H1 (cell line): Measurements from ENCODE around the gene TNFAIP8L3. TPM values are rescaled to one million over a fixed set of nuclear protein-coding genes. Genes with fewer than 3 reads are reported as not detected.

Experiments used
- CBX5 ChIP-seq: fragments of 300-800, 300-1000 bp; sonication (generic); IDR thresholded peaks from 2 replicates; pipeline ENCODE4 v1.7.1; 2016; ENCODE audit warnings: antibody characterized with exemption, low read length, low read depth
- CTBP2 ChIP-seq: IDR thresholded peaks from 2 replicates; pipeline ENCODE4 v1.7.0; 2011; ENCODE audit warnings: borderline replicate concordance, mild to moderate bottlenecking, moderate library complexity, mixed read lengths, low read length; ENCODE audit not compliant: insufficient read depth, insufficient read length
- HDAC6 ChIP-seq: IDR thresholded peaks from one replicate; pipeline ENCODE4 v1.7.1; 2012; ENCODE audit warnings: low read depth, mild to moderate bottlenecking, inconsistent platforms, low read length, moderate library complexity
- ZNF274 ChIP-seq: IDR thresholded peaks from 2 replicates; pipeline ENCODE4 v1.7.0; 2012; ENCODE audit warnings: low read length, borderline replicate concordance; ENCODE audit errors: extremely low read depth
- polyA plus RNA-seq, 7 experiments: library from polyadenylated mRNA; depleted of rRNA in 3 of 7; stranded (reverse) in 5 of 7; unstranded in 2 of 7; fragments of >200 nt in 5 of 7; fragments of 200-250 nt in 2 of 7; gene quantifications; 1 replicate in 5 of 7; 2 replicates in 1 of 7; 4 replicates in 1 of 7; pipeline versions ENCODE4 v1.2.1 to v1.2.3, GENCODE V29; 2011 to 2013; ENCODE audit warnings: missing spikeins in 2 of 7, mixed read lengths in 2 of 7
- total RNA-seq: library from RNA; stranded (reverse); fragmentation: NEBNext Ultra II Directional; extraction: Animal tissue kit (Norgen Biotek cat#: 25700); gene quantifications from 2 replicates; pipeline ENCODE4 v1.2.1, GENCODE V29; 2021
- TF ChIP-seq, protein P1 (sequence below): fragments of 300-600 bp; sonication (generic); IDR thresholded peaks from 2 replicates; pipeline ENCODE4 v1.7.1; 2012; ENCODE audit warnings: low read length, moderate library complexity, mild to moderate bottlenecking, inconsistent platforms; ENCODE audit not compliant: insufficient replicate concordance
- TF ChIP-seq, protein P2 (sequence below): IDR thresholded peaks from 2 replicates; pipeline ENCODE4 v1.6.1; 2012; ENCODE audit warnings: inconsistent platforms

Gene TNFAIP8L3
- total and polyA plus RNA-seq, 2 of the 8 experiments (the other 6 are each of a cell fraction or from before 2014, with no cell fraction given) = 0.23 to 0.67 TPM

- TF ChIP-seq, protein P1, sequence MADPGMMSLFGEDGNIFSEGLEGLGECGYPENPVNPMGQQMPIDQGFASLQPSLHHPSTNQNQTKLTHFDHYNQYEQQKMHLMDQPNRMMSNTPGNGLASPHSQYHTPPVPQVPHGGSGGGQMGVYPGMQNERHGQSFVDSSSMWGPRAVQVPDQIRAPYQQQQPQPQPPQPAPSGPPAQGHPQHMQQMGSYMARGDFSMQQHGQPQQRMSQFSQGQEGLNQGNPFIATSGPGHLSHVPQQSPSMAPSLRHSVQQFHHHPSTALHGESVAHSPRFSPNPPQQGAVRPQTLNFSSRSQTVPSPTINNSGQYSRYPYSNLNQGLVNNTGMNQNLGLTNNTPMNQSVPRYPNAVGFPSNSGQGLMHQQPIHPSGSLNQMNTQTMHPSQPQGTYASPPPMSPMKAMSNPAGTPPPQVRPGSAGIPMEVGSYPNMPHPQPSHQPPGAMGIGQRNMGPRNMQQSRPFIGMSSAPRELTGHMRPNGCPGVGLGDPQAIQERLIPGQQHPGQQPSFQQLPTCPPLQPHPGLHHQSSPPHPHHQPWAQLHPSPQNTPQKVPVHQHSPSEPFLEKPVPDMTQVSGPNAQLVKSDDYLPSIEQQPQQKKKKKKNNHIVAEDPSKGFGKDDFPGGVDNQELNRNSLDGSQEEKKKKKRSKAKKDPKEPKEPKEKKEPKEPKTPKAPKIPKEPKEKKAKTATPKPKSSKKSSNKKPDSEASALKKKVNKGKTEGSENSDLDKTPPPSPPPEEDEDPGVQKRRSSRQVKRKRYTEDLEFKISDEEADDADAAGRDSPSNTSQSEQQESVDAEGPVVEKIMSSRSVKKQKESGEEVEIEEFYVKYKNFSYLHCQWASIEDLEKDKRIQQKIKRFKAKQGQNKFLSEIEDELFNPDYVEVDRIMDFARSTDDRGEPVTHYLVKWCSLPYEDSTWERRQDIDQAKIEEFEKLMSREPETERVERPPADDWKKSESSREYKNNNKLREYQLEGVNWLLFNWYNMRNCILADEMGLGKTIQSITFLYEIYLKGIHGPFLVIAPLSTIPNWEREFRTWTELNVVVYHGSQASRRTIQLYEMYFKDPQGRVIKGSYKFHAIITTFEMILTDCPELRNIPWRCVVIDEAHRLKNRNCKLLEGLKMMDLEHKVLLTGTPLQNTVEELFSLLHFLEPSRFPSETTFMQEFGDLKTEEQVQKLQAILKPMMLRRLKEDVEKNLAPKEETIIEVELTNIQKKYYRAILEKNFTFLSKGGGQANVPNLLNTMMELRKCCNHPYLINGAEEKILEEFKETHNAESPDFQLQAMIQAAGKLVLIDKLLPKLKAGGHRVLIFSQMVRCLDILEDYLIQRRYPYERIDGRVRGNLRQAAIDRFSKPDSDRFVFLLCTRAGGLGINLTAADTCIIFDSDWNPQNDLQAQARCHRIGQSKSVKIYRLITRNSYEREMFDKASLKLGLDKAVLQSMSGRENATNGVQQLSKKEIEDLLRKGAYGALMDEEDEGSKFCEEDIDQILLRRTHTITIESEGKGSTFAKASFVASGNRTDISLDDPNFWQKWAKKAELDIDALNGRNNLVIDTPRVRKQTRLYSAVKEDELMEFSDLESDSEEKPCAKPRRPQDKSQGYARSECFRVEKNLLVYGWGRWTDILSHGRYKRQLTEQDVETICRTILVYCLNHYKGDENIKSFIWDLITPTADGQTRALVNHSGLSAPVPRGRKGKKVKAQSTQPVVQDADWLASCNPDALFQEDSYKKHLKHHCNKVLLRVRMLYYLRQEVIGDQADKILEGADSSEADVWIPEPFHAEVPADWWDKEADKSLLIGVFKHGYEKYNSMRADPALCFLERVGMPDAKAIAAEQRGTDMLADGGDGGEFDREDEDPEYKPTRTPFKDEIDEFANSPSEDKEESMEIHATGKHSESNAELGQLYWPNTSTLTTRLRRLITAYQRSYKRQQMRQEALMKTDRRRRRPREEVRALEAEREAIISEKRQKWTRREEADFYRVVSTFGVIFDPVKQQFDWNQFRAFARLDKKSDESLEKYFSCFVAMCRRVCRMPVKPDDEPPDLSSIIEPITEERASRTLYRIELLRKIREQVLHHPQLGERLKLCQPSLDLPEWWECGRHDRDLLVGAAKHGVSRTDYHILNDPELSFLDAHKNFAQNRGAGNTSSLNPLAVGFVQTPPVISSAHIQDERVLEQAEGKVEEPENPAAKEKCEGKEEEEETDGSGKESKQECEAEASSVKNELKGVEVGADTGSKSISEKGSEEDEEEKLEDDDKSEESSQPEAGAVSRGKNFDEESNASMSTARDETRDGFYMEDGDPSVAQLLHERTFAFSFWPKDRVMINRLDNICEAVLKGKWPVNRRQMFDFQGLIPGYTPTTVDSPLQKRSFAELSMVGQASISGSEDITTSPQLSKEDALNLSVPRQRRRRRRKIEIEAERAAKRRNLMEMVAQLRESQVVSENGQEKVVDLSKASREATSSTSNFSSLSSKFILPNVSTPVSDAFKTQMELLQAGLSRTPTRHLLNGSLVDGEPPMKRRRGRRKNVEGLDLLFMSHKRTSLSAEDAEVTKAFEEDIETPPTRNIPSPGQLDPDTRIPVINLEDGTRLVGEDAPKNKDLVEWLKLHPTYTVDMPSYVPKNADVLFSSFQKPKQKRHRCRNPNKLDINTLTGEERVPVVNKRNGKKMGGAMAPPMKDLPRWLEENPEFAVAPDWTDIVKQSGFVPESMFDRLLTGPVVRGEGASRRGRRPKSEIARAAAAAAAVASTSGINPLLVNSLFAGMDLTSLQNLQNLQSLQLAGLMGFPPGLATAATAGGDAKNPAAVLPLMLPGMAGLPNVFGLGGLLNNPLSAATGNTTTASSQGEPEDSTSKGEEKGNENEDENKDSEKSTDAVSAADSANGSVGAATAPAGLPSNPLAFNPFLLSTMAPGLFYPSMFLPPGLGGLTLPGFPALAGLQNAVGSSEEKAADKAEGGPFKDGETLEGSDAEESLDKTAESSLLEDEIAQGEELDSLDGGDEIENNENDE = no peak
- TF ChIP-seq, protein P2, sequence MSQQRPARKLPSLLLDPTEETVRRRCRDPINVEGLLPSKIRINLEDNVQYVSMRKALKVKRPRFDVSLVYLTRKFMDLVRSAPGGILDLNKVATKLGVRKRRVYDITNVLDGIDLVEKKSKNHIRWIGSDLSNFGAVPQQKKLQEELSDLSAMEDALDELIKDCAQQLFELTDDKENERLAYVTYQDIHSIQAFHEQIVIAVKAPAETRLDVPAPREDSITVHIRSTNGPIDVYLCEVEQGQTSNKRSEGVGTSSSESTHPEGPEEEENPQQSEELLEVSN = no peak
- TF ChIP-seq ZNF274 (no peak), CTBP2 (no peak), CBX5 (no peak), HDAC6 (no peak)
- TF ChIP-seq, all 59 proteins: peak for 0
Measured at GRCh38 chr15:51111061-51111460, 16.4 kb upstream of the TNFAIP8L3 start (continued).
